H9 (cell line): Measurements from ENCODE around the gene XPC. TPM values are rescaled to one million over a fixed set of nuclear protein-coding genes. Genes with fewer than 3 reads are reported as not detected.

Experiments
- DNase-seq: peaks from one replicate; pipeline ENCODE4 v3.0.0-alpha.2; 2017
- H2AFZ ChIP-seq: one replicate; pipeline ENCODE4 v1.6.1; 2013; ENCODE audit warnings: mild to moderate bottlenecking, low read length, control low read depth, moderate library complexity
- H2AK5ac ChIP-seq: 2 replicates; pipeline ENCODE4 v1.6.1; 2013; ENCODE audit warnings: low read length, control low read depth, mixed read lengths; ENCODE audit not compliant: insufficient read length
- H2BK120ac ChIP-seq: one replicate; pipeline ENCODE4 v1.6.1; 2013; ENCODE audit warnings: low read depth, mild to moderate bottlenecking, low read length, control low read depth, inconsistent platforms; ENCODE audit not compliant: poor library complexity, severe bottlenecking
- H2BK12ac ChIP-seq: 2 replicates; pipeline ENCODE4 v1.6.1; 2013; ENCODE audit warnings: low read length, control low read depth, mixed read lengths, low read depth; ENCODE audit not compliant: insufficient read length
- H2BK15ac ChIP-seq: 2 replicates; pipeline ENCODE4 v1.6.1; 2013; ENCODE audit warnings: low read depth, low read length, control low read depth
- H2BK20ac ChIP-seq: one replicate; pipeline ENCODE4 v1.6.1; 2013; ENCODE audit warnings: low read depth, mild to moderate bottlenecking, low read length, control low read depth, inconsistent platforms; ENCODE audit not compliant: poor library complexity, severe bottlenecking
- H2BK5ac ChIP-seq: 2 replicates; pipeline ENCODE4 v1.6.1; 2013; ENCODE audit warnings: low read length, control low read depth, mixed read lengths; ENCODE audit not compliant: insufficient read length
- H3K14ac ChIP-seq: 2 replicates; pipeline ENCODE4 v1.6.1; 2013; ENCODE audit warnings: low read length, control low read depth; ENCODE audit not compliant: insufficient read depth
- H3K18ac ChIP-seq: 2 replicates; pipeline ENCODE4 v1.6.1; 2013; ENCODE audit warnings: low read depth, mild to moderate bottlenecking, mixed read lengths, low read length, control low read depth; ENCODE audit not compliant: insufficient read length
- H3K23ac ChIP-seq: 2 replicates; pipeline ENCODE4 v1.6.1; 2013; ENCODE audit warnings: low read length, control low read depth, mixed read lengths, low read depth; ENCODE audit not compliant: insufficient read length
- H3K23me2 ChIP-seq: 2 replicates; pipeline ENCODE4 v1.6.1; 2013; ENCODE audit warnings: low read depth, mild to moderate bottlenecking, mixed read lengths, low read length, control low read depth; ENCODE audit not compliant: insufficient read length, poor library complexity, severe bottlenecking
- H3K27ac ChIP-seq: 2 replicates; pipeline ENCODE4 v1.5.1; 2013; ENCODE audit warnings: low read length, control low read depth, mixed read lengths, low read depth; ENCODE audit not compliant: insufficient read length
- H3K27me3 ChIP-seq: 2 replicates; pipeline ENCODE4 v1.6.1; 2013; ENCODE audit warnings: low read length, control low read depth, inconsistent platforms; ENCODE audit not compliant: insufficient read depth
- H3K4ac ChIP-seq: 2 replicates; pipeline ENCODE4 v1.6.1; 2013; ENCODE audit warnings: low read depth, mild to moderate bottlenecking, control low read depth, inconsistent platforms, low read length, moderate library complexity
- H3K4me1 ChIP-seq: 2 replicates; pipeline ENCODE4 v1.6.1; 2013; ENCODE audit warnings: low read length, control low read depth, inconsistent platforms; ENCODE audit not compliant: insufficient read depth
- H3K4me2 ChIP-seq: 2 replicates; pipeline ENCODE4 v1.6.1; 2013; ENCODE audit warnings: low read length, control low read depth, mixed read lengths; ENCODE audit not compliant: insufficient read length, insufficient read depth
- H3K56ac ChIP-seq: 2 replicates; pipeline ENCODE4 v1.6.1; 2013; ENCODE audit warnings: low read depth, mild to moderate bottlenecking, mixed read lengths, low read length, control low read depth; ENCODE audit not compliant: insufficient read length
- H3K79me1 ChIP-seq: 2 replicates; pipeline ENCODE4 v1.6.1; 2013; ENCODE audit warnings: low read depth, mild to moderate bottlenecking, moderate library complexity, low read length, control low read depth, inconsistent platforms; ENCODE audit not compliant: insufficient read depth, poor library complexity, severe bottlenecking
- H3K79me2 ChIP-seq: 2 replicates; pipeline ENCODE4 v1.6.1; 2013; ENCODE audit warnings: low read length, control low read depth, inconsistent platforms; ENCODE audit not compliant: insufficient read depth
- H3K9ac ChIP-seq: 2 replicates; pipeline ENCODE4 v1.6.1; 2013; ENCODE audit warnings: low read length, control low read depth, mixed read lengths; ENCODE audit not compliant: insufficient read length; ENCODE audit errors: extremely low read depth
- H3K9me3 ChIP-seq: one replicate; pipeline ENCODE4 v1.6.1; 2013; ENCODE audit warnings: low read depth, low read length, inconsistent platforms; ENCODE audit not compliant: control insufficient read depth
- H3T11ph ChIP-seq: one replicate; pipeline ENCODE4 v1.6.1; 2013; ENCODE audit warnings: mild to moderate bottlenecking, low read length, control low read depth, inconsistent platforms
- H4K20me1 ChIP-seq: one replicate; pipeline ENCODE4 v1.6.1; 2013; ENCODE audit not compliant: control insufficient read depth, insufficient read length, insufficient read depth
- H4K5ac ChIP-seq: 2 replicates; pipeline ENCODE4 v1.6.1; 2013; ENCODE audit warnings: low read depth, mild to moderate bottlenecking, mixed read lengths, low read length, control low read depth; ENCODE audit not compliant: insufficient read length
- H4K8ac ChIP-seq: replicated peaks from 2 replicates; pipeline ENCODE4 v1.6.1; 2013; ENCODE audit warnings: low read length, control low read depth, mixed read lengths, low read depth; ENCODE audit not compliant: insufficient read length
- H4K91ac ChIP-seq: 2 replicates; pipeline ENCODE4 v1.6.1; 2013; ENCODE audit warnings: low read depth, mild to moderate bottlenecking, moderate library complexity, mixed read lengths, low read length, control low read depth; ENCODE audit not compliant: insufficient read length
- H3K27ac Mint-ChIP-seq, 3 experiments: 2 replicates in 2 of 3; 3 replicates in 1 of 3; pipeline ENCODE4 v1.8.0; 2020 to 2021; ENCODE audit warnings: mixed read lengths in 3 of 3, mild to moderate bottlenecking in 1 of 3, moderate library complexity in 1 of 3
- H3K27me3 Mint-ChIP-seq: 2 replicates; pipeline ENCODE4 v1.8.0; 2021; ENCODE audit warnings: low read depth, mild to moderate bottlenecking, moderate library complexity, mixed read lengths
- H3K36me3 Mint-ChIP-seq, 3 experiments: 2 replicates in 2 of 3; 3 replicates in 1 of 3; pipeline ENCODE4 v1.8.0; 2020 to 2021; ENCODE audit warnings: low read depth in 3 of 3, mixed read lengths in 3 of 3; ENCODE audit not compliant: insufficient read depth in 1 of 3
- H3K4me1 Mint-ChIP-seq, 2 experiments: 2 replicates each; pipeline ENCODE4 v1.8.0; 2020; ENCODE audit warnings: mixed read lengths in 2 of 2
- H3K4me3 Mint-ChIP-seq, 2 experiments: 2 replicates in 1 of 2; 3 replicates in 1 of 2; pipeline ENCODE4 v1.8.0; 2020 to 2021; ENCODE audit warnings: mild to moderate bottlenecking in 2 of 2, mixed read lengths in 2 of 2, moderate library complexity in 1 of 2
- H3K9me3 Mint-ChIP-seq, 2 experiments: 2 replicates in 1 of 2; 3 replicates in 1 of 2; pipeline ENCODE4 v1.8.0; 2020; ENCODE audit warnings: mild to moderate bottlenecking in 2 of 2, mixed read lengths in 2 of 2, moderate library complexity in 1 of 2
- WGBS: extraction: QIAGEN DNeasy Blood & Tissue Kit; methylation state at CpG from one replicate; pipeline ENCODE4 v1.1.7; 2013; ENCODE audit warnings: missing lambda C conversion rate, low lambda C conversion rate, mixed read lengths; ENCODE audit not compliant: insufficient read length; ENCODE audit errors: extremely low coverage; 5-methylcytosine and 5-hydroxymethylcytosine counted together
- total RNA-seq: library from RNA; stranded (reverse); gene quantifications from 2 replicates; pipeline ENCODE4 v1.2.1, GENCODE V29; 2021
- TF ChIP-seq, protein P1 (sequence below): fragments of 200-600 bp; sonication (generic); conservative IDR thresholded peaks from 3 replicates; pipeline ENCODE4 v1.8.0; 2021; ENCODE audit warnings: antibody characterized with exemption, mild to moderate bottlenecking

The XPC gene
- total RNA-seq, 1 experiment from 2014 or later, result 30.3 TPM

DNA sequence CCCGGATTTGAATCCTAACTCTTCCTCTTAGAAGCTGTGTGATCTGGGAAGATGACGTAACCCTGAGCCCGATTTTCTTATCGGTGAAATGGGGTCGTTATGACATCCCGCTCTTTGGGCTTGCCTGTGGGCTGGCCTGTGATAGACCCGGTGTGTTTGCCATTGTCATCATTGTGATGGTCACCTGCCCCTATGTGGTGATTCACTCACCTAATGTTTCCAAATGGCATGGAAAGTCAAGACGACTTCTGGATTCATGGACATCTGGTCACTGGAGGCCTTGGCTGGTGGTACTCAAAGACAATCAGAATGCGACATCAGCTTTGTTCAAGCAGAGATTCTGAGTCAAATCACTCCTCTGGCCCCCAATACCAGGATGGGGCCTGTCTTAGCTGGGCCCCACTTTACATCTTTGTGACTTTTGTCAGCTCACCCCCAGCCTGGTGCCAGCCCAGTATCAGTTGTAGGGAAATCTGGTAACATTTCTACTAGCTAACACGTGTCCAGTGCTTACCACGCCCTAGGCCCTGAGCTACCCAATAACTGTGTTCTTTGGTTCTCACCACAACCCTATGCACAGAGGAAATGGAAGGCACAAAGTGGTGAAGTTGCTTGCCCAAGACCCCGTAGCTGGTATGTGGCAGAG lies 50.8 kb downstream of the XPC start:
- no peak overlapping the region for H3T11ph ChIP-seq
- H3K27ac ChIP-seq, result no peak overlapping the region
- H2BK12ac ChIP-seq, result no peak overlapping the region
- H2AK5ac ChIP-seq, result no peak overlapping the region
- H4K91ac ChIP-seq, result no peak overlapping the region
- no peaks in the 10 kb centered on the region; a peak in 2 of 5 replicates for H3K9me3 Mint-ChIP-seq
- H3K4me3 Mint-ChIP-seq, result 0 out of 5 replicates have a peak overlapping the region, but pooled peaks of 1 of the 2 experiments have one; percentile 9
- no peaks in the 10 kb centered on the region for H3K27me3 ChIP-seq
- H2BK15ac ChIP-seq, result no peak overlapping the region
- no peak overlapping the region for H4K5ac ChIP-seq
- H2AFZ ChIP-seq, result no peak overlapping the region
- peaks cover 9% of the 10 kb centered on the region for H3K79me1 ChIP-seq
- H3K4me1 Mint-ChIP-seq, result peaks cover 20 to 23% of the 10 kb centered on the region in 2 experiments
- H3K36me3 Mint-ChIP-seq, result peaks cover 23 to 52% (median 45%) of the 10 kb centered on the region in 3 experiments; a peak in 6 of 7 replicates
- TF ChIP-seq, protein P1, sequence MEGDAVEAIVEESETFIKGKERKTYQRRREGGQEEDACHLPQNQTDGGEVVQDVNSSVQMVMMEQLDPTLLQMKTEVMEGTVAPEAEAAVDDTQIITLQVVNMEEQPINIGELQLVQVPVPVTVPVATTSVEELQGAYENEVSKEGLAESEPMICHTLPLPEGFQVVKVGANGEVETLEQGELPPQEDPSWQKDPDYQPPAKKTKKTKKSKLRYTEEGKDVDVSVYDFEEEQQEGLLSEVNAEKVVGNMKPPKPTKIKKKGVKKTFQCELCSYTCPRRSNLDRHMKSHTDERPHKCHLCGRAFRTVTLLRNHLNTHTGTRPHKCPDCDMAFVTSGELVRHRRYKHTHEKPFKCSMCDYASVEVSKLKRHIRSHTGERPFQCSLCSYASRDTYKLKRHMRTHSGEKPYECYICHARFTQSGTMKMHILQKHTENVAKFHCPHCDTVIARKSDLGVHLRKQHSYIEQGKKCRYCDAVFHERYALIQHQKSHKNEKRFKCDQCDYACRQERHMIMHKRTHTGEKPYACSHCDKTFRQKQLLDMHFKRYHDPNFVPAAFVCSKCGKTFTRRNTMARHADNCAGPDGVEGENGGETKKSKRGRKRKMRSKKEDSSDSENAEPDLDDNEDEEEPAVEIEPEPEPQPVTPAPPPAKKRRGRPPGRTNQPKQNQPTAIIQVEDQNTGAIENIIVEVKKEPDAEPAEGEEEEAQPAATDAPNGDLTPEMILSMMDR, result no peak
- no peak overlapping the region for H3K18ac ChIP-seq
- WGBS, result no CpG with 5 or more reads among the region's 12 CpGs
- no peak overlapping the region for H3K4ac ChIP-seq
- no peaks in the 10 kb centered on the region for H3K9me3 ChIP-seq
- no peak overlapping the region for H2BK5ac ChIP-seq
- no peaks in the 10 kb centered on the region for H4K20me1 ChIP-seq
- peaks cover 3% of the 10 kb centered on the region; the same call in 1 of the 2 replicates for H3K79me2 ChIP-seq
- no peak overlapping the region for H2BK120ac ChIP-seq
- H4K8ac ChIP-seq, result no peak overlapping the region
- H2BK20ac ChIP-seq, result no peak overlapping the region
- no peak overlapping the region for H3K23ac ChIP-seq
- H3K27me3 Mint-ChIP-seq, result no peaks in the 10 kb centered on the region
- H3K56ac ChIP-seq, result no peak overlapping the region
- no peak overlapping the region for H3K4me2 ChIP-seq
- H3K23me2 ChIP-seq, result peaks cover 14% of the 10 kb centered on the region
- H3K27ac Mint-ChIP-seq, result no peak overlapping the region; a peak in 1 of 7 replicates
- H3K9ac ChIP-seq, result no peak overlapping the region
- DNase-seq, result peak; percentile 2
- no peak overlapping the region for H3K14ac ChIP-seq
- no peaks in the 10 kb centered on the region for H3K4me1 ChIP-seq
